WERI-Rb-1 (cell line): ENCODE measurements around the gene ALOX15B.
"Not testable (repeated sequence)": the region's sequence is repeated elsewhere in the genome, so short reads cannot be mapped to it uniquely, and the experiment has no call there.

Experiments
- DNase-seq: peaks from one replicate; pipeline ENCODE4 v3.0.0-alpha.2; 2020
- H3K27ac ChIP-seq: fragments of 250-450 bp; sonication (Bioruptor Pico); 2 replicates; pipeline ENCODE4 v1.5.1; 2020; ENCODE audit warnings: mild to moderate bottlenecking, moderate library complexity
- H3K27me3 ChIP-seq: fragments of 250-450 bp; sonication (Bioruptor Pico); 2 replicates; pipeline ENCODE4 v1.5.1; 2021; ENCODE audit warnings: mild to moderate bottlenecking, low read depth, moderate library complexity; ENCODE audit not compliant: insufficient read depth, severe bottlenecking
- H3K36me3 ChIP-seq: fragments of 250-450 bp; sonication (Bioruptor Pico); 2 replicates; pipeline ENCODE4 v1.5.1; 2020; ENCODE audit warnings: mild to moderate bottlenecking, moderate library complexity
- H3K4me3 ChIP-seq: 2 replicates; pipeline ENCODE4 v1.5.1; 2011; ENCODE audit warnings: low read depth, mild to moderate bottlenecking, control low read depth, low read length
- H3K9me3 ChIP-seq: fragments of 250-450 bp; sonication (Bioruptor Pico); 2 replicates; pipeline ENCODE4 v1.5.1; 2021; ENCODE audit warnings: mild to moderate bottlenecking, moderate library complexity; ENCODE audit not compliant: severe bottlenecking
- CTCF ChIP-seq: IDR thresholded peaks from 2 replicates; pipeline ENCODE4 v1.5.1; 2011; ENCODE audit warnings: low read depth, mild to moderate bottlenecking, control low read depth, inconsistent platforms, low read length

The ALOX15B gene

GRCh38 chr17:8020776-8021564 is 17.9 kb upstream of the ALOX15B start:
- no peak for DNase-seq
- H3K4me3 ChIP-seq: no peak overlapping the region
- no peak overlapping the region for H3K27ac ChIP-seq
- H3K27me3 ChIP-seq: no peaks in the 10 kb centered on the region
- H3K36me3 ChIP-seq: no peaks in the 10 kb centered on the region
- no peak for TF ChIP-seq CTCF
- no peaks in the 10 kb centered on the region for H3K9me3 ChIP-seq

- no peak for TF ChIP-seq CTCF
- no peaks in the 10 kb centered on the region for H3K36me3 ChIP-seq
- H3K27ac ChIP-seq: no peak overlapping the region
- H3K9me3 ChIP-seq: no peaks in the 10 kb centered on the region
- no peak overlapping the region for H3K4me3 ChIP-seq
- H3K27me3 ChIP-seq: peaks cover under 1% of the 10 kb centered on the region
- DNase-seq: no peak
Observed at GRCh38 chr17:8021565-8022359, 17.1 kb upstream of the ALOX15B start.

GRCh38 chr17:8022360-8023003 is 16.4 kb upstream of the ALOX15B start:
- no peak overlapping the region for H3K27ac ChIP-seq
- no peaks in the 10 kb centered on the region for H3K9me3 ChIP-seq
- TF ChIP-seq CTCF: no peak
- no peak overlapping the region for H3K4me3 ChIP-seq
- no peak for DNase-seq
- H3K27me3 ChIP-seq: peaks cover 7% of the 10 kb centered on the region
- H3K36me3 ChIP-seq: no peaks in the 10 kb centered on the region

- H3K4me3 ChIP-seq, DNase-seq, H3K9me3 ChIP-seq, H3K36me3 ChIP-seq, H3K27ac ChIP-seq: not testable (repeated sequence)
- peaks cover 11% of the 10 kb centered on the region for H3K27me3 ChIP-seq
Observed at GRCh38 chr17:8024161-8024560, 14.7 kb upstream of the ALOX15B start.

GRCh38 chr17:8025176-8025911 is 13.5 kb upstream of the ALOX15B start:
- Histone ChIP-seq H3K4me3 (no peak overlapping the region), H3K36me3 (no peaks in the 10 kb centered on the region), H3K27ac (no peak overlapping the region), H3K27me3 (peaks cover 11% of the 10 kb centered on the region), H3K9me3 (no peaks in the 10 kb centered on the region)
- TF ChIP-seq CTCF: no peak
- DNase-seq: peak; percentile 66
